WTC11 (cell line): ENCODE results near the gene CRYBA4. TPM values are rescaled to one million over a fixed set of nuclear protein-coding genes. Genes with fewer than 3 reads are reported as not detected.

Source experiments
- ATAC-seq: fragments of 200-7000 bp; cut with Tn5 transposase; 2 replicates; pipeline ENCODE4 v1.10.0; 2021; ENCODE audit warnings: mild to moderate bottlenecking, moderate library complexity
- CTCF ChIA-PET: fragments of 300-600 bp; sonication (Branson Sonifier 250); formaldehyde crosslinking; loops from one replicate; lab custom pipeline; 2021; ENCODE audit warnings: antibody characterized with exemption; lab: Charles Lee
- POLR2A ChIA-PET: fragments of 350-600 bp; sonication (Branson Sonifier 250); formaldehyde crosslinking; loops from one replicate; lab custom pipeline; 2021; ENCODE audit warnings: antibody characterized with exemption; lab: Charles Lee
- DNase-seq: peaks from one replicate; pipeline ENCODE4 v3.0.0; 2021; ENCODE audit warnings: low spot score
- H3K27ac Mint-ChIP-seq: 2 replicates; pipeline ENCODE4 v1.8.0; 2021; ENCODE audit warnings: mixed read lengths
- H3K27me3 Mint-ChIP-seq: 2 replicates; pipeline ENCODE4 v1.8.0; 2021; ENCODE audit warnings: low read depth, mild to moderate bottlenecking, moderate library complexity, mixed read lengths
- H3K36me3 Mint-ChIP-seq: 2 replicates; pipeline ENCODE4 v1.8.0; 2021; ENCODE audit warnings: mixed read lengths
- H3K4me1 Mint-ChIP-seq: 2 replicates; pipeline ENCODE4 v1.8.0; 2022; ENCODE audit warnings: mixed read lengths
- H3K4me3 Mint-ChIP-seq: 2 replicates; pipeline ENCODE4 v1.8.0; 2021; ENCODE audit warnings: mild to moderate bottlenecking, moderate library complexity, mixed read lengths
- H3K9me3 Mint-ChIP-seq: 2 replicates; pipeline ENCODE4 v1.8.0; 2021; ENCODE audit warnings: mixed read lengths
- ATF1 ChIP-seq: sonication (generic); formaldehyde crosslinking; IDR thresholded peaks from 2 replicates; pipeline ENCODE4 v1.8.1; 2023; ENCODE audit warnings: mild to moderate bottlenecking, moderate library complexity, missing genetic modification reagents
- CREM ChIP-seq: sonication (generic); formaldehyde crosslinking; IDR thresholded peaks from 2 replicates; pipeline ENCODE4 v1.8.1; 2022; ENCODE audit warnings: mild to moderate bottlenecking, missing genetic modification reagents, moderate library complexity
- ELF4 ChIP-seq: sonication (generic); formaldehyde crosslinking; IDR thresholded peaks from 2 replicates; pipeline ENCODE4 v1.8.1; 2022; ENCODE audit warnings: low read depth, mild to moderate bottlenecking, moderate library complexity, missing genetic modification reagents
- FOXK1 ChIP-seq: sonication (generic); formaldehyde crosslinking; IDR thresholded peaks from 2 replicates; pipeline ENCODE4 v1.8.0; 2022; ENCODE audit warnings: mild to moderate bottlenecking, moderate library complexity, missing genetic modification reagents
- JAZF1 ChIP-seq: fragments of 250-450 bp; sonication (Bioruptor Pico); IDR thresholded peaks from 2 replicates; pipeline ENCODE4 v1.9.0; 2021; ENCODE audit warnings: moderate library complexity, mild to moderate bottlenecking, inconsistent platforms
- NR3C1 ChIP-seq: sonication (generic); formaldehyde crosslinking; conservative IDR thresholded peaks from 2 replicates; pipeline ENCODE4 v1.8.1; 2023; ENCODE audit warnings: low read depth, mild to moderate bottlenecking, missing genetic modification reagents
- OVOL2 ChIP-seq: fragments of 250-450 bp; sonication (Bioruptor Pico); IDR thresholded peaks from 2 replicates; pipeline ENCODE4 v1.9.0; 2021; ENCODE audit warnings: mild to moderate bottlenecking, borderline replicate concordance
- SMAD3 ChIP-seq: sonication (generic); formaldehyde crosslinking; IDR thresholded peaks from 2 replicates; pipeline ENCODE4 v1.8.0; 2022; ENCODE audit warnings: missing genetic modification reagents, mild to moderate bottlenecking, borderline replicate concordance
- ZNF138 ChIP-seq: sonication (generic); formaldehyde crosslinking; conservative IDR thresholded peaks from 2 replicates; pipeline ENCODE4 v1.8.1; 2022; ENCODE audit warnings: mild to moderate bottlenecking, moderate library complexity, missing genetic modification reagents
- ZNF219 ChIP-seq: sonication (generic); formaldehyde crosslinking; IDR thresholded peaks from 2 replicates; pipeline ENCODE4 v1.8.0; 2023; ENCODE audit warnings: missing genetic modification reagents, mild to moderate bottlenecking, borderline replicate concordance
- total RNA-seq: library from RNA; stranded (reverse); gene quantifications from 3 replicates; pipeline ENCODE4 v1.2.3, GENCODE V29; 2021
- TF ChIP-seq, protein P1 (sequence below): sonication (generic); formaldehyde crosslinking; IDR thresholded peaks from 2 replicates; pipeline ENCODE4 v1.8.1; 2022; ENCODE audit warnings: mild to moderate bottlenecking, moderate library complexity, missing genetic modification reagents
- TF ChIP-seq, protein P2 (sequence below): sonication (generic); formaldehyde crosslinking; IDR thresholded peaks from 2 replicates; pipeline ENCODE4 v1.8.1; 2023; ENCODE audit warnings: mild to moderate bottlenecking, moderate library complexity, missing genetic modification reagents
- TF ChIP-seq, protein P3 (sequence below): sonication (generic); formaldehyde crosslinking; IDR thresholded peaks from 2 replicates; pipeline ENCODE4 v1.8.1; 2022; ENCODE audit warnings: missing genetic modification reagents, borderline replicate concordance
- TF ChIP-seq, protein P4 (sequence below): sonication (generic); formaldehyde crosslinking; IDR thresholded peaks from 2 replicates; pipeline ENCODE4 v1.8.0; 2022; ENCODE audit warnings: mild to moderate bottlenecking, missing genetic modification reagents

Gene CRYBA4
- total RNA-seq, 1 experiment from 2014 or later, result 0.81 TPM

DNA sequence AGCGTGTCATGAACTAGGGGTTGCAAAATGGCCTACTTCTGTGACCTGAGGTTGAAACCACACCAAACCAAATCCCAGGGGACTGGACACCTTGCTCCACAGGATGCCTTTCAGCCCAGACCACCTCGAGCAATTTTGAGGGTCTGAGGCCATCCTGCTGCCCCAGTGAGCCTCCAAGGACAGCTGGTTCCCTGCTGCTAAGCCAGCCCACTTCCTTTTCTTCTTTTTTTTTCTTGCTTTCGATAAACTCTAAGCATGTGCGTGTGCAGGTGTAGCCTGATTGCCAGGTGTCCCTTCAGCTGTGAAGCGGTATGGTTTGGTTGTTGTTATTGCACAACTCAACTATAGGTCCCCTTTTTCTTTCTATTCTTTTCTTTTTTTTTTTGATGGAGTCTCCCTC, 6.6 kb upstream of the CRYBA4 start:
- DNase-seq (no peak), ATAC-seq (no peak)
- POLR2A ChIA-PET, result no interaction called here
- H3K4me1 Mint-ChIP-seq, result peaks cover 71% of the 10 kb centered on the region
- no peak overlapping the region; the same call in 1 of the 2 replicates for H3K4me3 Mint-ChIP-seq
- no peaks in the 10 kb centered on the region for H3K9me3 Mint-ChIP-seq
- no peak for TF ChIP-seq SMAD3
- TF ChIP-seq OVOL2 (CRISPR knock-in tag), result no peak
- TF ChIP-seq FOXK1 (CRISPR knock-in tag), result no peak
- no peak for TF ChIP-seq NR3C1 (CRISPR knock-in tag)
- TF ChIP-seq, protein P1, sequence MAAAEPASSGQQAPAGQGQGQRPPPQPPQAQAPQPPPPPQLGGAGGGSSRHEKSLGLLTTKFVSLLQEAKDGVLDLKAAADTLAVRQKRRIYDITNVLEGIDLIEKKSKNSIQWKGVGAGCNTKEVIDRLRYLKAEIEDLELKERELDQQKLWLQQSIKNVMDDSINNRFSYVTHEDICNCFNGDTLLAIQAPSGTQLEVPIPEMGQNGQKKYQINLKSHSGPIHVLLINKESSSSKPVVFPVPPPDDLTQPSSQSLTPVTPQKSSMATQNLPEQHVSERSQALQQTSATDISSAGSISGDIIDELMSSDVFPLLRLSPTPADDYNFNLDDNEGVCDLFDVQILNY, result no peak
- TF ChIP-seq ZNF138 (CRISPR knock-in tag), result no peak
- TF ChIP-seq, protein P2, sequence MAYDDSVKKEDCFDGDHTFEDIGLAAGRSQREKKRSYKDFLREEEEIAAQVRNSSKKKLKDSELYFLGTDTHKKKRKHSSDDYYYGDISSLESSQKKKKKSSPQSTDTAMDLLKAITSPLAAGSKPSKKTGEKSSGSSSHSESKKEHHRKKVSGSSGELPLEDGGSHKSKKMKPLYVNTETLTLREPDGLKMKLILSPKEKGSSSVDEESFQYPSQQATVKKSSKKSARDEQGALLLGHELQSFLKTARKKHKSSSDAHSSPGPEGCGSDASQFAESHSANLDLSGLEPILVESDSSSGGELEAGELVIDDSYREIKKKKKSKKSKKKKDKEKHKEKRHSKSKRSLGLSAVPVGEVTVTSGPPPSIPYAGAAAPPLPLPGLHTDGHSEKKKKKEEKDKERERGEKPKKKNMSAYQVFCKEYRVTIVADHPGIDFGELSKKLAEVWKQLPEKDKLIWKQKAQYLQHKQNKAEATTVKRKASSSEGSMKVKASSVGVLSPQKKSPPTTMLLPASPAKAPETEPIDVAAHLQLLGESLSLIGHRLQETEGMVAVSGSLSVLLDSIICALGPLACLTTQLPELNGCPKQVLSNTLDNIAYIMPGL (CRISPR knock-in tag), result no peak
- no peak for TF ChIP-seq JAZF1 (CRISPR knock-in tag)
- TF ChIP-seq ATF1 (CRISPR knock-in tag), result no peak
- TF ChIP-seq ELF4 (CRISPR knock-in tag), result no peak
- TF ChIP-seq, protein P3, sequence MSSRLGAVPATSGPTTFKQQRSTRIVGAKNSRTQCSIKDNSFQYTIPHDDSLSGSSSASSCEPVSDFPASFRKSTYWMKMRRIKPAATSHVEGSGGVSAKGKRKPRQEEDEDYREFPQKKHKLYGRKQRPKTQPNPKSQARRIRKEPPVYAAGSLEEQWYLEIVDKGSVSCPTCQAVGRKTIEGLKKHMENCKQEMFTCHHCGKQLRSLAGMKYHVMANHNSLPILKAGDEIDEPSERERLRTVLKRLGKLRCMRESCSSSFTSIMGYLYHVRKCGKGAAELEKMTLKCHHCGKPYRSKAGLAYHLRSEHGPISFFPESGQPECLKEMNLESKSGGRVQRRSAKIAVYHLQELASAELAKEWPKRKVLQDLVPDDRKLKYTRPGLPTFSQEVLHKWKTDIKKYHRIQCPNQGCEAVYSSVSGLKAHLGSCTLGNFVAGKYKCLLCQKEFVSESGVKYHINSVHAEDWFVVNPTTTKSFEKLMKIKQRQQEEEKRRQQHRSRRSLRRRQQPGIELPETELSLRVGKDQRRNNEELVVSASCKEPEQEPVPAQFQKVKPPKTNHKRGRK (CRISPR knock-in tag), result no peak
- TF ChIP-seq, protein P4, sequence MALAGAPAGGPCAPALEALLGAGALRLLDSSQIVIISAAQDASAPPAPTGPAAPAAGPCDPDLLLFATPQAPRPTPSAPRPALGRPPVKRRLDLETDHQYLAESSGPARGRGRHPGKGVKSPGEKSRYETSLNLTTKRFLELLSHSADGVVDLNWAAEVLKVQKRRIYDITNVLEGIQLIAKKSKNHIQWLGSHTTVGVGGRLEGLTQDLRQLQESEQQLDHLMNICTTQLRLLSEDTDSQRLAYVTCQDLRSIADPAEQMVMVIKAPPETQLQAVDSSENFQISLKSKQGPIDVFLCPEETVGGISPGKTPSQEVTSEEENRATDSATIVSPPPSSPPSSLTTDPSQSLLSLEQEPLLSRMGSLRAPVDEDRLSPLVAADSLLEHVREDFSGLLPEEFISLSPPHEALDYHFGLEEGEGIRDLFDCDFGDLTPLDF (CRISPR knock-in tag), result no peak
- H3K36me3 Mint-ChIP-seq, result no peaks in the 10 kb centered on the region
- H3K27ac Mint-ChIP-seq, result no peak overlapping the region
- H3K27me3 Mint-ChIP-seq, result peaks cover 63% of the 10 kb centered on the region
- CTCF ChIA-PET, result no interaction called here

DNA sequence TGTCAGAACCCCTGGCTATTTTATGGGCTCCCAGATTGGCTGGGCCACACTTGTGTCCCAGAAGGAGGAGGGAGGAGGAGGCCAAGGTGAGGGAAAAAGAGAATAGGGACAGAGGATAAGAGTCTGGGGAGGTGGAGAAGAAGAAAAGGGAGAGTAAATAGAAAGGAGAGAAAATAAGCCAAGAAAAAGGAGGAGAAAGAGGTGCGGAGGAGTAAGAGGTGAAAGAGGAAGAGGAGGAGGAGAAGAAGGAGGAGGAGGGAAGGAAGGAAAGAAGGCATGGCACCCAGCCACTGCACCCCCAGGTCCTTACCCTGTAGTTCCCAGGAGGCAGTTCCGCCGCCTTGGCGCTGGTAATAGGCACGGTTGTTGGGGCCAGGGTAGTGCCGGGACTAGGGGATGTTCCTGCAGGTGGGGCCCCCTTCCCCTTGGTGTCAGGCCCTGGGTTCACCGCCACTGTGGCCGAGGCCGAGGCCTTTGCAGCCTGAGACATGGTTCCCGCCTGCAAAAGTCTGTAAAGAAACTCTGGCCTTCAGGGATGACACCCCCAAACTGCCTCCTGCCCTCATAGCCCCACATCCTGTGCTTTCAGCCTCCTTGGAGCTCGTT, 5.8 kb upstream of the CRYBA4 start:
- POLR2A ChIA-PET, result interaction anchor here (1.1 kb wide), 1 partner anchor 8 kb away, joined by 3 read pairs; no protein-coding TSS in a partner anchor
- H3K9me3 Mint-ChIP-seq, result no peaks in the 10 kb centered on the region
- no peak for DNase-seq
- TF ChIP-seq ZNF219 (CRISPR knock-in tag), result no peak
- TF ChIP-seq, protein P3 (CRISPR knock-in tag), result peak; percentile 87; the same call in 1 of the 2 replicates
- no peak for TF ChIP-seq CREM
- TF ChIP-seq, all 79 proteins: peak for 1
- ATAC-seq, result no peak; the same call in 1 of the 2 replicates
- no peak overlapping the region for H3K27ac Mint-ChIP-seq
- CTCF ChIA-PET, result interaction anchor here (0.9 kb wide), 1 partner anchor 8 kb away, joined by 3 read pairs; no protein-coding TSS in a partner anchor
- peaks cover 57% of the 10 kb centered on the region for H3K27me3 Mint-ChIP-seq
- H3K4me1 Mint-ChIP-seq, result peaks cover 69% of the 10 kb centered on the region
- H3K36me3 Mint-ChIP-seq, result no peaks in the 10 kb centered on the region
- no peak overlapping the region for H3K4me3 Mint-ChIP-seq
